ENCODE measurements around the gene ARPC1B.
A peak's percentile ranks its signal among the peaks of the same experiment; 100 is the strongest.
"Not testable (repeated sequence)": the region's sequence is repeated elsewhere in the genome, so short reads cannot be mapped to it uniquely, and the experiment has no call there.

ARPC1B gene

DNA sequence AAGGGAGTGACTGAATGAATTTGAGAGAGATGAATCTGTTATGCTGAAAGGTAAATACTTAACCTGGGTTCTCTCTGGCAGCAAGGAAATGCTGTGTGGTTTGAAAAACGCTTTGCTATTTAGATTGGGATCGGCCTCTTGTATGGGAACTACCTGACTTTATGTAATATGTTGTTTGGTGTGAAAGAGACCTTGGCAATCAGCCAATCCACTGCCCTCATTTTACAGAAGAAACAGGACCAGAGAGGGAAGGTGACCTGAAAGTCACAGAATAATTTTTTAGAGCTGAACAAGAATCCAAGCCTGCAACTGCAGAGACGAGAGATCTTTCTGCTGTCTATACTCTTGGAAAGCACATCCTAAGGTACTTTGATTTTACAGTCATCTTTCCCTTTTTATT lies 35.3 kb downstream of the ARPC1B start:
- peak overlapping the region; percentile 81 for H3K27ac ChIP-seq (ENCODE audit: poor library complexity, severe bottlenecking)
- peak overlapping the region; percentile 99 for H3K4me3 ChIP-seq (ENCODE audit: severe bottlenecking)
- no peaks in the 10 kb centered on the region for H3K27me3 ChIP-seq (ENCODE audit: insufficient read depth, poor library complexity, severe bottlenecking)
- DNase-seq (ENCODE audit: low spot score) (no peak), ATAC-seq (ENCODE audit: low read depth) (no peak)
- H3K9me3 ChIP-seq (ENCODE audit: severe bottlenecking), result no peaks in the 10 kb centered on the region
- H3K4me1 ChIP-seq (ENCODE audit: insufficient read depth, poor library complexity, severe bottlenecking), result peaks cover 6% of the 10 kb centered on the region
- TF ChIP-seq, protein P1, sequence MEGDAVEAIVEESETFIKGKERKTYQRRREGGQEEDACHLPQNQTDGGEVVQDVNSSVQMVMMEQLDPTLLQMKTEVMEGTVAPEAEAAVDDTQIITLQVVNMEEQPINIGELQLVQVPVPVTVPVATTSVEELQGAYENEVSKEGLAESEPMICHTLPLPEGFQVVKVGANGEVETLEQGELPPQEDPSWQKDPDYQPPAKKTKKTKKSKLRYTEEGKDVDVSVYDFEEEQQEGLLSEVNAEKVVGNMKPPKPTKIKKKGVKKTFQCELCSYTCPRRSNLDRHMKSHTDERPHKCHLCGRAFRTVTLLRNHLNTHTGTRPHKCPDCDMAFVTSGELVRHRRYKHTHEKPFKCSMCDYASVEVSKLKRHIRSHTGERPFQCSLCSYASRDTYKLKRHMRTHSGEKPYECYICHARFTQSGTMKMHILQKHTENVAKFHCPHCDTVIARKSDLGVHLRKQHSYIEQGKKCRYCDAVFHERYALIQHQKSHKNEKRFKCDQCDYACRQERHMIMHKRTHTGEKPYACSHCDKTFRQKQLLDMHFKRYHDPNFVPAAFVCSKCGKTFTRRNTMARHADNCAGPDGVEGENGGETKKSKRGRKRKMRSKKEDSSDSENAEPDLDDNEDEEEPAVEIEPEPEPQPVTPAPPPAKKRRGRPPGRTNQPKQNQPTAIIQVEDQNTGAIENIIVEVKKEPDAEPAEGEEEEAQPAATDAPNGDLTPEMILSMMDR (IDR thresholded peaks at IDR 0.05; ENCODE audit: poor library complexity, severe bottlenecking), result no peak
- peaks cover 67% of the 10 kb centered on the region for H3K36me3 ChIP-seq (ENCODE audit: low read depth)

DNA sequence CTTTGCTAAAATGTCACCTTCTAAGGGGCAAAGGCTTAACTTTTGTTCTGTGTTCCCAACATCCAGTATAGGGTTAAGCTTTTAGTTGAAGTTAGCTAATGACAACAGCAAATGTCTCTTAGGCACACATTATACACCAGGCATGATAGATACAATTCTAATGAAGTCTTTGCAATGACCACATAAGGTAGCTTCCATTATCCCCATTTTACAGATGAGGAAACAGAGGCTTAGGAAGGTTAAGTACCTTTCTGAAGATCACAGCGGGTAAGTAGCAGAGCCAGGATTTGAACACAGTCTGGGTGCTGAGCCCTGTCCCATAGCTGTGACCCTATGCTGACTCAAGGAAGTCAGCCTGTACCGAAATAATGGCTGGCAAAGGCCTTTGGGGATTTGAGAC lies 36.1 kb downstream of the ARPC1B start:
- TF ChIP-seq, protein P1 (IDR thresholded peaks at IDR 0.05; ENCODE audit: poor library complexity, severe bottlenecking), result no peak
- DNase-seq (ENCODE audit: low spot score), result no peak
- peaks cover 69% of the 10 kb centered on the region for H3K36me3 ChIP-seq (ENCODE audit: low read depth)
- ATAC-seq (ENCODE audit: low read depth), result no peak
- peaks cover 6% of the 10 kb centered on the region for H3K4me1 ChIP-seq (ENCODE audit: insufficient read depth, poor library complexity, severe bottlenecking)
- no peaks in the 10 kb centered on the region for H3K27me3 ChIP-seq (ENCODE audit: insufficient read depth, poor library complexity, severe bottlenecking)
- no peak overlapping the region for H3K27ac ChIP-seq (ENCODE audit: poor library complexity, severe bottlenecking)
- no peak overlapping the region for H3K4me3 ChIP-seq (ENCODE audit: severe bottlenecking)
- no peaks in the 10 kb centered on the region for H3K9me3 ChIP-seq (ENCODE audit: severe bottlenecking)

DNA sequence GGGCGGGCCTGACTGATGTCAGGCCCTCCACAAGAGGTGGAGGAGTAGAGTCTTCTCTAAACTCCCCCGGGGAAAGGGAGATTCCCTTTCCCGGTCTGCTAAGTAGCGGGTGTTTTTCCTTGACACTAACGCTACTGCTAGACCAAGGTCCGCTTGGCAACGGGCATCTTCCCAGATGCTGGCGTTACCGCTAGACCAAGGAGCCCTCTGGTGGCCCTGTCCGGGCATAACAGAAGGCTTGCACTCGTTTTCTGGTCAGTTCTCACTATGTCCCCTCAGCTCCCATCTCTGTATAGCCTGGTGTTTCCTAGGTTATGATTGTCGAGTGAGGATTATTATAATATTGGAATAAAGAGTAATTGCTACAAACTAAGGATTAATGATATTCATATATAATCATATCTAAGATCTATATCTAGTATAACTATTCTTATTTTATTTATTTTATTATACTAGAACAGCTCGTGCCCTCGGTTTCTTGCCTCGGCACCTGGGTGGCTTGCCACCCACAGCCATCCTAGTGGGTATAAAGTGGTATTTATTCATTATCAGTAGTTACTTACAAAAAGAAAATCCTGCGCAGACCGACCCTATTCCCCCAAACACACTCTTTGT lies 41.1 kb downstream of the ARPC1B start:
- H3K9me3 ChIP-seq (ENCODE audit: severe bottlenecking); H3K4me3 ChIP-seq (ENCODE audit: severe bottlenecking); H3K4me1 ChIP-seq (ENCODE audit: insufficient read depth, poor library complexity, severe bottlenecking); DNase-seq (ENCODE audit: low spot score); H3K27me3 ChIP-seq (ENCODE audit: insufficient read depth, poor library complexity, severe bottlenecking); H3K27ac ChIP-seq (ENCODE audit: poor library complexity, severe bottlenecking); ATAC-seq (ENCODE audit: low read depth): not testable (repeated sequence)
- H3K36me3 ChIP-seq (ENCODE audit: low read depth), result peaks cover 95% of the 10 kb centered on the region
- TF ChIP-seq, protein P1 (IDR thresholded peaks at IDR 0.05; ENCODE audit: poor library complexity, severe bottlenecking), result peak; percentile 82

- no peaks in the 10 kb centered on the region for H3K27me3 ChIP-seq (ENCODE audit: insufficient read depth, poor library complexity, severe bottlenecking)
- ATAC-seq (ENCODE audit: low read depth) (peak; percentile 22; the same call in 1 of the 3 replicates), DNase-seq (ENCODE audit: low spot score) (no peak)
- peaks cover 80% of the 10 kb centered on the region for H3K36me3 ChIP-seq (ENCODE audit: low read depth)
- no peaks in the 10 kb centered on the region for H3K9me3 ChIP-seq (ENCODE audit: severe bottlenecking)
- TF ChIP-seq, protein P1 (IDR thresholded peaks at IDR 0.05; ENCODE audit: poor library complexity, severe bottlenecking), result no peak
- no peak overlapping the region for H3K4me3 ChIP-seq (ENCODE audit: severe bottlenecking)
- no peak overlapping the region for H3K27ac ChIP-seq (ENCODE audit: poor library complexity, severe bottlenecking)
- H3K4me1 ChIP-seq (ENCODE audit: insufficient read depth, poor library complexity, severe bottlenecking), result no peaks in the 10 kb centered on the region
Observed at GRCh38 chr7:99418260-99418659, 43.7 kb downstream of the ARPC1B start.

DNA sequence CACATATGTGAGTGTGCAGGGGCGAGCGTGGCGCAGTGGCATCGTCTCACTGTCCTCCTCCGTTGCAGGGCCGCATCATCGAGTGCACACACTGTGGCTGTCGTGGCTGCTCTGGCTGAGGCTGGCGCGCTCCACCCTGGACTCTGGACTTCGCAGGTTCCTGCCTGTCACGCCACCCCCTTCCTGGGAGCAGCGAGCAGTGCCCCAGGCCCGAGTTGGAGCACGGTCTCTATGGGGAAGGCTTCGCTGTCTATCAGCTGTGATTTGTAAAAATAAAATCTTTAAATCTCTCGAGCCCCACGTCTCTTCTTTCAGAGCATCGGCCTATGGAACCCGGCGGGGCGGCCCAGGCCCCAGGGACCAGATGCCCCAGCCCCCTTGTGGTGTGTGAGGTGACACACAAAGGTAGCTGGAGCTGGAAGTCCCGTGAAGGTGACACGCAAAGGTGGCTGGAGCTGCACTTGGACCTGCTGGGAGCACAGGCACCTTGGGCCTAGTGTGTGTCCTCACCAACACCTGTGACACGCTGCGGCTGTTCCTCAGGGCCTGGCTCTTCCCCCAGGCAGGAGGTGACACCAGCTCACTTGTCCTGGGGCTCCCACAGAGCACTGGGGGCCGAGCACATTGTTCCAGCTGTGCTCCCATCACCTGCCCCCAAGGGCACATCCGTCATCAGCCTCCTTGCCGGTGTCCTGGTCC lies 44.9 kb downstream of the ARPC1B start:
- H3K36me3 ChIP-seq (ENCODE audit: low read depth), result peaks cover 75% of the 10 kb centered on the region
- H3K27ac ChIP-seq (ENCODE audit: poor library complexity, severe bottlenecking), result no peak overlapping the region
- no peaks in the 10 kb centered on the region for H3K4me1 ChIP-seq (ENCODE audit: insufficient read depth, poor library complexity, severe bottlenecking)
- ATAC-seq (ENCODE audit: low read depth) (peak; percentile 7; the same call in 1 of the 3 replicates), DNase-seq (ENCODE audit: low spot score) (no peak)
- no peaks in the 10 kb centered on the region for H3K27me3 ChIP-seq (ENCODE audit: insufficient read depth, poor library complexity, severe bottlenecking)
- H3K9me3 ChIP-seq (ENCODE audit: severe bottlenecking), result no peaks in the 10 kb centered on the region
- TF ChIP-seq, protein P1 (IDR thresholded peaks at IDR 0.05; ENCODE audit: poor library complexity, severe bottlenecking), result no peak
- H3K4me3 ChIP-seq (ENCODE audit: severe bottlenecking), result no peak overlapping the region

Measured in RWPE2 (cell line).